ENCODE data around the gene DLX3. TPM values are rescaled to one million over a fixed set of nuclear protein-coding genes. Genes with fewer than 3 reads are reported as not detected.

The DLX3 gene
- polyA plus RNA-seq, 3 donors: not detected

- Mint-ChIP-seq H3K36me3 (peaks cover 0 to 2% of the 10 kb centered on the region in 2 donors), H3K4me1 (peaks cover 17% of the 10 kb centered on the region), H3K9me3 (peaks cover 0 to 6% (median 2%) of the 10 kb centered on the region in 7 donors), H3K27ac (peak overlapping the region in 1 of 7 donors; percentile 27), H3K27me3 (ENCODE audit: low read depth in 3 of 3) (peaks cover 47 to 80% (median 58%) of the 10 kb centered on the region in 3 donors), H3K4me3 (peak overlapping the region in 1 of 2 donors; percentile 60)
- no peaks in the 10 kb centered on the region for H3K9me3 ChIP-seq (replicated peaks in 1 of 2; ENCODE audit: control insufficient read depth in 1 of 2, insufficient read depth in 1 of 2, low read length in 2 of 2)
- peaks cover 13 to 14% of the 10 kb centered on the region in 2 donors for H3K4me1 ChIP-seq (ENCODE audit: control insufficient read depth in 1 of 2, insufficient read depth in 2 of 2, low read length in 2 of 2)
- H4K20me1 ChIP-seq (ENCODE audit: insufficient read depth, low read length): no peaks in the 10 kb centered on the region
- H3K36me3 ChIP-seq (replicated peaks in 1 of 2; ENCODE audit: control insufficient read depth in 1 of 2, insufficient read depth in 2 of 2, low read length in 2 of 2): no peaks in the 10 kb centered on the region
- H2AFZ ChIP-seq (ENCODE audit: insufficient read depth, low read depth, low read length, poor library complexity, severe bottlenecking): no peak overlapping the region
- no peaks in the 10 kb centered on the region for H3K79me2 ChIP-seq (ENCODE audit: insufficient read depth, low read length)
- H3K27me3 ChIP-seq (ENCODE audit: control insufficient read depth in 2 of 2, insufficient read depth in 2 of 2, low read length in 2 of 2): peaks cover 5 to 36% of the 10 kb centered on the region in 2 donors
- DNase-seq: no peak
- intact Hi-C loops (cut with micrococcal nuclease): no loop called here
- H3K9ac ChIP-seq (ENCODE audit: insufficient read depth, low read length, poor library complexity, severe bottlenecking): no peak overlapping the region
- WGBS (ENCODE audit: insufficient coverage): 100% methylated on average over 1 of the region's 4 CpGs
- H3K4me3 ChIP-seq (replicated peaks in 1 of 3; ENCODE audit: low read depth in 2 of 3, low read length in 3 of 3): no peak overlapping the region
- H3K27ac ChIP-seq (ENCODE audit: low read depth in 1 of 2, low read length in 2 of 2): no peak overlapping the region
- TF ChIP-seq CTCF (IDR thresholded peaks at IDR 0.05): no peak
- H3K4me2 ChIP-seq (replicated peaks; ENCODE audit: extremely low read depth, low read length, poor library complexity, severe bottlenecking): no peak overlapping the region
Observed at GRCh38 chr17:49979748-49980479, 15.1 kb downstream of the DLX3 start.

GRCh38 chr17:49978501-49978900 lies 16.5 kb downstream of the DLX3 start:
- 27% methylated on average over 8 of the region's 13 CpGs for WGBS (ENCODE audit: insufficient coverage)
- peaks cover 53 to 84% (median 64%) of the 10 kb centered on the region in 3 donors for H3K27me3 Mint-ChIP-seq (ENCODE audit: low read depth in 3 of 3)
- no peak overlapping the region for H3K9ac ChIP-seq (ENCODE audit: insufficient read depth, low read length, poor library complexity, severe bottlenecking)
- peaks cover 17% of the 10 kb centered on the region for H3K4me1 Mint-ChIP-seq
- H3K4me3 ChIP-seq (replicated peaks in 1 of 3; ENCODE audit: low read depth in 2 of 3, low read length in 3 of 3): peak overlapping the region in 1 of 3 experiments; percentile 36
- H3K4me3 Mint-ChIP-seq: peak overlapping the region; percentile 45 to 70
- H3K9me3 ChIP-seq (replicated peaks in 1 of 2; ENCODE audit: control insufficient read depth in 1 of 2, insufficient read depth in 1 of 2, low read length in 2 of 2): no peaks in the 10 kb centered on the region
- no peaks in the 10 kb centered on the region for H3K79me2 ChIP-seq (ENCODE audit: insufficient read depth, low read length)
- H3K36me3 ChIP-seq (replicated peaks in 1 of 2; ENCODE audit: control insufficient read depth in 1 of 2, insufficient read depth in 2 of 2, low read length in 2 of 2): no peaks in the 10 kb centered on the region
- intact Hi-C loops (cut with micrococcal nuclease): no loop called here
- peaks cover 18 to 48% of the 10 kb centered on the region in 2 donors for H3K27me3 ChIP-seq (ENCODE audit: control insufficient read depth in 2 of 2, insufficient read depth in 2 of 2, low read length in 2 of 2)
- DNase-seq: peak; percentile 48 to 61 (median 58)
- H3K4me1 ChIP-seq (ENCODE audit: control insufficient read depth in 1 of 2, insufficient read depth in 2 of 2, low read length in 2 of 2): peaks cover 13 to 14% of the 10 kb centered on the region in 2 donors
- no peak overlapping the region for H3K27ac Mint-ChIP-seq
- H4K20me1 ChIP-seq (ENCODE audit: insufficient read depth, low read length): no peaks in the 10 kb centered on the region
- H3K36me3 Mint-ChIP-seq: peaks cover 0 to 2% of the 10 kb centered on the region in 2 donors
- H3K27ac ChIP-seq (ENCODE audit: low read depth in 1 of 2, low read length in 2 of 2): no peak overlapping the region
- H3K4me2 ChIP-seq (replicated peaks; ENCODE audit: extremely low read depth, low read length, poor library complexity, severe bottlenecking): peak overlapping the region; percentile 43
- peaks cover 0 to 6% (median 2%) of the 10 kb centered on the region in 7 donors for H3K9me3 Mint-ChIP-seq
- no peak for TF ChIP-seq CTCF (IDR thresholded peaks at IDR 0.05)
- H2AFZ ChIP-seq (ENCODE audit: insufficient read depth, low read depth, low read length, poor library complexity, severe bottlenecking): peak overlapping the region; percentile 45
